Stimulated activated naive CD8-positive, alpha-beta T cell treated with anti-CD3 and anti-CD28 coated beads, Interleukin-15, amount 100 ng/mL, for 72 hours (primary cell): ENCODE results near the gene PAK3.

ENCODE experiments used
- ATAC-seq: fragments of 150-1000 bp; cut with Tn5 transposase; 2 replicates; pipeline ENCODE4 v1.10.0; 2021; ENCODE audit warnings: mild to moderate bottlenecking, moderate library complexity
- DNase-seq, 2 donors: peaks; one replicate each; pipeline ENCODE4 v3.0.0; 2021 to 2022
- H3K27ac Mint-ChIP-seq, 2 donors: one replicate each; pipeline ENCODE4 v1.8.0; 2022; ENCODE audit warnings: mild to moderate bottlenecking in 2 of 2, mixed read lengths in 2 of 2, moderate library complexity in 2 of 2
- H3K27me3 Mint-ChIP-seq: one replicate; pipeline ENCODE4 v1.8.0; 2022; ENCODE audit warnings: mixed read lengths
- H3K4me1 Mint-ChIP-seq: one replicate; pipeline ENCODE4 v1.8.0; 2022; ENCODE audit warnings: mild to moderate bottlenecking, mixed read lengths
- H3K4me3 Mint-ChIP-seq, 2 donors: one replicate each; pipeline ENCODE4 v1.8.0; 2022; ENCODE audit warnings: mild to moderate bottlenecking in 2 of 2, mixed read lengths in 2 of 2, moderate library complexity in 1 of 2
- H3K9me3 Mint-ChIP-seq, 2 donors: one replicate each; pipeline ENCODE4 v1.8.0; 2022; ENCODE audit warnings: mixed read lengths in 2 of 2

Gene PAK3

GRCh38 chrX:111170017-111170416 lies 74.0 kb downstream of the PAK3 start:
- ATAC-seq: no peak
- Mint-ChIP-seq H3K9me3 (no peaks in the 10 kb centered on the region), H3K4me1 (no peaks in the 10 kb centered on the region), H3K27ac (no peak overlapping the region), H3K27me3 (no peaks in the 10 kb centered on the region), H3K4me3 (no peak overlapping the region)
- DNase-seq: no peak

- no peak overlapping the region for H3K4me3 Mint-ChIP-seq
- no peak overlapping the region for H3K27ac Mint-ChIP-seq
- H3K4me1 Mint-ChIP-seq: no peaks in the 10 kb centered on the region
- no peak for ATAC-seq
- no peaks in the 10 kb centered on the region for H3K27me3 Mint-ChIP-seq
- H3K9me3 Mint-ChIP-seq: no peaks in the 10 kb centered on the region
- DNase-seq: no peak
Observed at GRCh38 chrX:111180750-111181240, 84.8 kb downstream of the PAK3 start.

GRCh38 chrX:111181951-111182350 lies 86.0 kb downstream of the PAK3 start:
- no peaks in the 10 kb centered on the region for H3K27me3 Mint-ChIP-seq
- H3K9me3 Mint-ChIP-seq: no peaks in the 10 kb centered on the region
- ATAC-seq (no peak), DNase-seq (no peak)
- H3K4me1 Mint-ChIP-seq: no peaks in the 10 kb centered on the region
- H3K4me3 Mint-ChIP-seq: no peak overlapping the region
- no peak overlapping the region for H3K27ac Mint-ChIP-seq

GRCh38 chrX:111182997-111183396 lies 87.0 kb downstream of the PAK3 start:
- DNase-seq (no peak), ATAC-seq (no peak)
- Mint-ChIP-seq H3K4me1 (no peaks in the 10 kb centered on the region), H3K9me3 (no peaks in the 10 kb centered on the region), H3K27me3 (no peaks in the 10 kb centered on the region), H3K4me3 (no peak overlapping the region), H3K27ac (no peak overlapping the region)

DNA sequence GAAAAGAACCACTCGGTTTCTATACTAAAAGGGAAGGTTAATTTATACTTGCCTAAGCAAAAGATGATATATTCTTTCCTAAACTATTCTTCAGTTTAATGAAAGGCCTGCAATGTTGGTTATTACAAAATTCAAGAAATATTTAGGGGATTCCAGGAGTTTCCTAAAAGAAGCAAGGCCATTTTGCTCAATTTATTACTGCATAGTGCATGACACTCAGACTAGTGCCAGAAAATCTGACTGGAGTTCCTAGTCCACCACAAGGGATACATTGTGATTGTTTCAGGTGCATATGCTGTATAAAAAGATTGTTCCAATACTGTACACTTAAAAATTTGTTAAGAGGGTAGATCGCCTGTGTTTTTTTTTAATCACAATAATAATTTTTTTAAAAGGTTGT lies 95.6 kb downstream of the PAK3 start:
- ATAC-seq: no peak
- no peaks in the 10 kb centered on the region for H3K27me3 Mint-ChIP-seq

GRCh38 chrX:111199505-111199904 lies 103.5 kb downstream of the PAK3 start:
- no peak for DNase-seq
- H3K4me3 Mint-ChIP-seq: no peak overlapping the region
- no peak for ATAC-seq
- H3K9me3 Mint-ChIP-seq: no peaks in the 10 kb centered on the region
- no peaks in the 10 kb centered on the region for H3K27me3 Mint-ChIP-seq
- H3K27ac Mint-ChIP-seq: no peak overlapping the region
- no peaks in the 10 kb centered on the region for H3K4me1 Mint-ChIP-seq

More for the DNA sequence above, 95.6 kb downstream of the PAK3 start:
- H3K27ac Mint-ChIP-seq: no peak overlapping the region
- H3K9me3 Mint-ChIP-seq: no peaks in the 10 kb centered on the region
- DNase-seq: no peak
- no peaks in the 10 kb centered on the region for H3K4me1 Mint-ChIP-seq
- no peak overlapping the region for H3K4me3 Mint-ChIP-seq

- Mint-ChIP-seq H3K4me3 (no peak overlapping the region), H3K4me1 (no peaks in the 10 kb centered on the region), H3K27me3 (no peaks in the 10 kb centered on the region), H3K27ac (no peak overlapping the region), H3K9me3 (no peaks in the 10 kb centered on the region)
- no peak for DNase-seq
- no peak for ATAC-seq
Observed at GRCh38 chrX:111200327-111200726, 104.3 kb downstream of the PAK3 start.

GRCh38 chrX:111207851-111208250 lies 111.9 kb downstream of the PAK3 start:
- no peak overlapping the region for H3K27ac Mint-ChIP-seq
- H3K4me3 Mint-ChIP-seq: no peak overlapping the region
- ATAC-seq: no peak

GRCh38 chrX:111216293-111216801 lies 120.4 kb downstream of the PAK3 start:
- Mint-ChIP-seq H3K27me3 (no peaks in the 10 kb centered on the region), H3K9me3 (no peaks in the 10 kb centered on the region), H3K4me1 (no peaks in the 10 kb centered on the region), H3K4me3 (no peak overlapping the region), H3K27ac (no peak overlapping the region)
- DNase-seq (no peak), ATAC-seq (no peak)

More at GRCh38 chrX:111207851-111208250, 111.9 kb downstream of the PAK3 start:
- no peaks in the 10 kb centered on the region for H3K9me3 Mint-ChIP-seq
- H3K4me1 Mint-ChIP-seq: no peaks in the 10 kb centered on the region
- no peaks in the 10 kb centered on the region for H3K27me3 Mint-ChIP-seq
- DNase-seq: no peak

DNA sequence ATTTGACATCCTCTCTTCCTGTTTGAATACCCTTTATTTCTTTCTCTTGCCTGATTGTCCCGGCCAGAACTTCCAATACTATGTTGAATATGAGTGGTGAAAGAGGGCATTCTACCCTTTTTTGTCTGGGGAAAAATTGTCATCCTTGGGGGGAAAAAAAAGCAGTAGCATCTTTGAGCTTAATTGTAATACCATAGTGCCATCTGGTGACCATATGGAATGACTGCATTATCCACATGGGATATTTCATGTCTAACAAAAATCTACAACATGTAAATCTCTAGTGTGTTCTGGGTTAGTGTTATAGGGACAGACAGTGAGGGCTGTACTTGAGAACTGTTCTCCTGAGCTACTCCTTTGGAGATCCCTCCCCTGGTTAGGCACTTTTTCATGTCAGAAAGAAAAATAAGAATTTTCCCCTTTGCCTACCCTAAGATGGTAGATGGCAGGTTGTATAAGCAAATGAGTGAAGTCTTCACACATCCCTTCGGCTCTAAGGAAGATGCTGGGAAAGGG lies 148.3 kb downstream of the PAK3 start:
- ATAC-seq (no peak), DNase-seq (no peak)
- H3K4me3 Mint-ChIP-seq: no peak overlapping the region
- H3K9me3 Mint-ChIP-seq: no peaks in the 10 kb centered on the region
- H3K27me3 Mint-ChIP-seq: no peaks in the 10 kb centered on the region
- no peaks in the 10 kb centered on the region for H3K4me1 Mint-ChIP-seq
- no peak overlapping the region for H3K27ac Mint-ChIP-seq

- DNase-seq (no peak), ATAC-seq (no peak)
- Mint-ChIP-seq H3K4me1 (no peaks in the 10 kb centered on the region), H3K27ac (no peak overlapping the region), H3K4me3 (no peak overlapping the region), H3K9me3 (no peaks in the 10 kb centered on the region), H3K27me3 (peaks cover 4% of the 10 kb centered on the region)
Observed at GRCh38 chrX:111254896-111255693, 159.1 kb downstream of the PAK3 start.

GRCh38 chrX:111257733-111258132 lies 161.7 kb downstream of the PAK3 start:
- Mint-ChIP-seq H3K4me1 (no peaks in the 10 kb centered on the region), H3K27ac (no peak overlapping the region), H3K4me3 (no peak overlapping the region), H3K27me3 (no peaks in the 10 kb centered on the region), H3K9me3 (no peaks in the 10 kb centered on the region)
- no peak for DNase-seq
- ATAC-seq: no peak

- H3K27me3 Mint-ChIP-seq: no peaks in the 10 kb centered on the region
- H3K27ac Mint-ChIP-seq: no peak overlapping the region
- no peaks in the 10 kb centered on the region for H3K9me3 Mint-ChIP-seq
- H3K4me1 Mint-ChIP-seq: no peaks in the 10 kb centered on the region
- ATAC-seq (no peak), DNase-seq (no peak)
- H3K4me3 Mint-ChIP-seq: no peak overlapping the region
Observed at GRCh38 chrX:111259559-111259958, 163.6 kb downstream of the PAK3 start.

DNA sequence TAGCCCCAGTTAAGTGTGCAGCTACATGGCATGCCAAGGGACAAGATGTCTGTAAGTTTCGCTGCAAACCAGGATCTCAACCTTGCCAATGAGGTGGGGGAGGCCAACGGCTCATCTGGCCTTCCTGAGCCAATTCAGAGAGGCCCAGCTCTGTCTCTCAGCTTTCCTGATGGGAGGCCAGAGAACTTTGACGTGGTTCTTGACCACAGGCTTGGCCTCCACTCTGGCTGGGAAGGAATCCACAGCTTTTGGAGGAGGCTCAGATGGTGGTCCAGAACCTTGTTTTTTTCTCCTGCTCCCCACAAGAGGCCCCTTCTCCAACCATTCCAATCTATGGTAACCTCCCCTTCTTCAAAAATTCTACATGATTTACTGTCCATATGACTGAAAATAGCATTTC lies 164.5 kb downstream of the PAK3 start:
- H3K4me1 Mint-ChIP-seq: no peaks in the 10 kb centered on the region
- no peak overlapping the region for H3K4me3 Mint-ChIP-seq
- no peak for DNase-seq
- no peaks in the 10 kb centered on the region for H3K27me3 Mint-ChIP-seq
- no peaks in the 10 kb centered on the region for H3K9me3 Mint-ChIP-seq
- H3K27ac Mint-ChIP-seq: no peak overlapping the region
- ATAC-seq: no peak

GRCh38 chrX:111262086-111262485 lies 166.1 kb downstream of the PAK3 start:
- ATAC-seq (no peak), DNase-seq (no peak)
- Mint-ChIP-seq H3K27ac (no peak overlapping the region), H3K9me3 (no peaks in the 10 kb centered on the region), H3K27me3 (peaks cover 4% of the 10 kb centered on the region), H3K4me3 (no peak overlapping the region), H3K4me1 (no peaks in the 10 kb centered on the region)

- Mint-ChIP-seq H3K27ac (no peak overlapping the region), H3K27me3 (peaks cover 8% of the 10 kb centered on the region)
Observed at GRCh38 chrX:111264385-111264784, 168.4 kb downstream of the PAK3 start.

More at GRCh38 chrX:111264385-111264784, 168.4 kb downstream of the PAK3 start:
- H3K4me3 Mint-ChIP-seq: no peak overlapping the region
- no peaks in the 10 kb centered on the region for H3K4me1 Mint-ChIP-seq
- DNase-seq (no peak), ATAC-seq (no peak)
- no peaks in the 10 kb centered on the region for H3K9me3 Mint-ChIP-seq
